HT1080 (cell line): ENCODE measurements around the gene MFAP2. TPM values are rescaled to one million over a fixed set of nuclear protein-coding genes. Genes with fewer than 3 reads are reported as not detected.

Experiments
- DNase-seq: peaks from one replicate; pipeline ENCODE4 v3.0.0-alpha.2; 2015; ENCODE audit warnings: low read depth
- polyA plus RNA-seq, 2 experiments: library from polyadenylated mRNA; depleted of rRNA; stranded (reverse); fragments of >200 nt; gene quantifications; 2 replicates each; pipeline ENCODE4 v1.2.3, GENCODE V29; 2015
- total RNA-seq: library from RNA; depleted of rRNA; stranded (reverse); fragments of >200 nt; shearing (Covaris generic); gene quantifications from 2 replicates; pipeline ENCODE4 v1.2.3, GENCODE V29; 2014; rRNA removed

Gene MFAP2, protein sequence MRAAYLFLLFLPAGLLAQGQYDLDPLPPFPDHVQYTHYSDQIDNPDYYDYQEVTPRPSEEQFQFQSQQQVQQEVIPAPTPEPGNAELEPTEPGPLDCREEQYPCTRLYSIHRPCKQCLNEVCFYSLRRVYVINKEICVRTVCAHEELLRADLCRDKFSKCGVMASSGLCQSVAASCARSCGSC
- total RNA-seq = not detected in 2 replicates
- polyA plus RNA-seq (2015; cell fraction: cytosol; rRNA removed) = 0.09 and 1.2 TPM in 2 replicates
- polyA plus RNA-seq (2015; cell fraction: nucleus; rRNA removed) = 0.66 and 1.3 TPM in 2 replicates

DNA sequence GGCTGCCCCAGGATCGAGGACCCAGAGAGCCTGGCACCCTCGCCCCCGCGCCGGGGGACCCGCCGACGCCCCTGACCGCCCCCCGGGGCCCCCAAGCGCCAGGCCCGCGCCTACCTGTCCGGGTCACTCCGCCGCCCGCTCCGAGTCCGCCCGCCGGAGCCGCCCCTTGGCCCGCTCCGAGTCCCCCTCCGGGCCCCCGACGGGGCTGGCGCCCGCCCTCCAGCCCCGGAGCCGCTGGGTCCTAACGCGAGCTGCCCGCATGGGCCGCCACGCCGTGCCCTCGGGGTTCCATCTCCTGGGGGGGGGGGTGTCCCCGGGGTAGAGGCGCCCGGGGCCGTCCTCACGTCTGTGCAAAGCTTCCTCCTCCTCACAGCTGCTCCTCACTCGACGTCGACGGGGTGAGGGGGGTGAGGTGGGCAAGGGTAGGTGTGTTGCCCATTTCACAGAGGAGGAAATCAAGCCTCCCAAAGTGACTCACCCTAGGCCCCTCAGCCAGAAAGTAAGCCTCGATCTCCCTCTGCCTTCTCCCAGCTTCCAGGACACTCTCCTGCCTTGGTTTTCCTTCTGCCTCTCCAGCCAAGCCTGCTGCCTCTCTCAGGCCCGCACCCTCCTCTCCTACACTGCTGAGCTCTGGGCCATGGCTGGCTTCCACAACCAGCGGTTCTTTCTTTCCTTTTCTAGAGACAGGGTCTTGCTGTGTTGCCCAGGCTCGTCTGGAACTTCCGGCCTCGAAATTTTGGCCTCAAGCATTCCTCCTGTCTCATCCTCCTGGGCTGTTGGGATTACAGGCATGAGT, at the start of gene MFAP2:
Gene MFAP2, minus strand, starts transcription at position 148 of the 796 bp plus-strand sequence. CDS start 2,347 bp downstream, outside the sequence.
- DNase-seq = no peak

DNA sequence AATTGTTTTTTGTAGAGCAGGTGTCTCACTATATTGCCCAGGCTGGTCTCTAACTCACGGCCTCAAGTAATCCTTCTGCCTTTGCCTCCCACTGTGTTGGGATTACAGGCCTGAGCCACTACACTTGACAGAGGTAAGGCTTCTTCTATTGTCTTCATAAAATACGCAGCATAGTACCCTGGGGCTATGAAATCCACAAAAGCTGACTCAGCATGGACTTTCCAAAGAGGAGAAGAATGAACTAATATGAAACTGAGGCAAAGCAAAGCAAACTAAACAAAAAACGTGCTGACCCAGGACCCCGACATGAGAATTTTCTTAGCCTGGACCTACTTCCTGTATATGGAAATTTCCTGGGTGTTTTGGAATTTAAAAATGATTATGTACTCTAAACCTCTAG, 49.8 kb upstream of the MFAP2 start:
- no peak for DNase-seq

DNA sequence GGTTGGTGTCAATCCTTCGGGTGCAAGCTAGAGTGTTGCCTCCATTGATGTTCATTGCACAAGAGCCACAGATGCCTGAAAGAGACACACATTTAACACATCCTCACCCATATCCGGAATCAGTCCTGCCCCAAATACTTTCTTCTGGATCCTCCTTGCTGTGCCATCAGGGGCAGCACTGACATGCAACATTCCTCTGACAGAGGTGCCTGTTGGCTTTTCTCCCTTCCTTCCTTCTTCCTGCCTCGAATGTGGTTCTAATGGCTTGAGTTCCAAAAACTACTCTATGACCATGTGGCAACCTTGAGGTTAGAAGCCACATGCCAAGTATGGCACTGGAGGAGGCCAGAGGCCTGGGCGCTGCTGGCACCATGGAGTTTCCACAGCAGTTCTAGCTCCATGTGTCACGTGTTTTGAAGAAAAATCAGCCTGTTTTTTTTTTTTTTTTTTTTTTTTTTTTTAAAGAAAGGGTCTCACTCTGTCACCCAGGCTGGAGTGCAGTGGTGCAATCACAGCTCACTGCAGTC, 48.3 kb upstream of the MFAP2 start:
- no peak for DNase-seq

DNA sequence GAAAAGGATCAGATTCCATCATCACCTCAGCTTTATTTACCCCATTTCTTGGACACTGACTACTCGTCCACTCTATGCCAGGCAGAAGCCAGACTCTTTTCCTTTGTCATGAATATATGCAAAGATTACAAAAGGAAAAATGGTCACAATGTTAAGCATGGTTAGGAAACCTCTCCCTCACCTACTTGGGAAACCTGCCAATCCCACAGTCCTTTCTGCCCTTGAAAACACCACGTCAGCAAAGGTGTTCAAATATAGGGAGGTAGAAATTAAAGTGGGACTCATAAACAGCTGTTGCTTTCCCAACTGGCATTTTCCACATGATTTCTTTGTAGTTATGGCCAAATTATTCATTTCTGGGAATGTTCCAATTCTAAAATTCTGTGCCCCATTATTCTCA, 47.5 kb upstream of the MFAP2 start:
- DNase-seq = no peak

DNA sequence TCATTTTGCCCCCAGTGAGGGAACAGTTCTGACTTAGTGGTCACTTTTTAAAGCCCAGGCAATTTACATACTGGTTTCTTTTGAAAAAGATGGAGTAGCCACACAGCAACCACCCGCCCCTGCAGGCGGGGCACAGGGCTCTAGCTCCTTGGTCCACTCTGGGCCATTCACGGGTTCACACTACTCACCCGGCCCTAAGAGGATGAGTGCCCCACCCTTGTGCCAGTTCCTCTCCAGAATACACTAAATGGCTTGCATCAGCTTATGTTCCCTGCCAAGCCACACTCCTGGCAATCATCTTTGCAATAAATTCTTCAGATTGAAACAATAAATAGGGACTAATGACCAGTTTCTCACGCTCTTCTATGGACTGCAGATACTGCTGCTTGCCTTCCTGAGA, 47.0 kb upstream of the MFAP2 start:
- no peak for DNase-seq

DNA sequence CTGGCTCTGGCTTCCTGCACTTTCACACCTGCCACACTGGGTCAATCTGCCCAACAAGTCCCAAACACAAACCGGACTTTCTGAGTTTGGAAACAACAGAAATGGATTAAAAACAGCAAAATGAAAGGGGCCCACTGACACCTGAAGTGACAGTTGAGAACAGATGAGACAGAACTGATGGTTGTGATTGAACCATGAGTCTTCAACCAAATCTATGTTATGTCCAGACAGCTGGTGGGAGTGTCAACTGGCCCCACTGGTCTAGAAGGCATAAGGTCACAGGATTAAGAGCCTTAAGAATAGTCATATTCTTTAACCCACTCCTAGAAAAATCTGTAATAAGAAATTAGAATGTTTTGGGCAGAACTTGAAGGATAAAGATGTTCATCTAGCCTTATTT, 44.3 kb upstream of the MFAP2 start:
- DNase-seq = no peak

DNA sequence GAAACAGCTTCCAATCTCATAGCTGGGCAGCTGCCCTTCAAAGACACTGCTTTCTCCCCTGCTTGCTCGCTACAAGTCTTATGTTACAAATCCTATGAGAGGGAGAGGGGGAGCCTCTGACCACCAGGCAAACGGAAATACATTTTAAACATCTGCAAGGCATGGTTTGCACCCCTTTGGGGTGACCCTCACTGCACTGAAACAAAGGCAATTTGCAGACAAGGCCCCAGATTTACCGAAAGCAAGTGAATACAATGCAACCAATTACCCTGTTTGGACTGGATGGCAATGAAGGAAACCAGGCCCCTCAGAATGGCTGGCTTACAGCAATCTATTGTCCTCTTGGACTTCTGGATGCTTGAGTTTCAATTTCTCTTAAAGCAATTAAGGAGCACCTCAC, 43.2 kb upstream of the MFAP2 start:
- DNase-seq = no peak

DNA sequence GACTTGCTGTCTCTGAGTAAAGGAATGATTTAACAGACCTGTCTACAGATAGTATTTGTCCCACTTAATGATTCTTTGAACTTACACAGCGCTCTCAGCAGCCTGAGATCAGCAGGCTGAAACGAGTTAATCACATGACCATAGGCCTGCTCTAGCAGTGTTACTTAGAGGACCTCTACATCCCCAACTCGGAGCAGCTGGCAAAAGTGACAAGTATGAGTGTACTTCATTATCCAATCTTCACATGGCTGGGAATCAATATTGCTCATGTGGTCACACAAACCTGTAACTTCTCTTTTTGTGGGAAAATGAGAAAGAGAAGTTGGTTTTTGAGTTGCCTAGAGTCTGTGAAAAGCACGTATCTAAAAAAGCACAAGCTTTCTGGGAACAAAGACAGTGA, 42.7 kb upstream of the MFAP2 start:
- no peak for DNase-seq

DNA sequence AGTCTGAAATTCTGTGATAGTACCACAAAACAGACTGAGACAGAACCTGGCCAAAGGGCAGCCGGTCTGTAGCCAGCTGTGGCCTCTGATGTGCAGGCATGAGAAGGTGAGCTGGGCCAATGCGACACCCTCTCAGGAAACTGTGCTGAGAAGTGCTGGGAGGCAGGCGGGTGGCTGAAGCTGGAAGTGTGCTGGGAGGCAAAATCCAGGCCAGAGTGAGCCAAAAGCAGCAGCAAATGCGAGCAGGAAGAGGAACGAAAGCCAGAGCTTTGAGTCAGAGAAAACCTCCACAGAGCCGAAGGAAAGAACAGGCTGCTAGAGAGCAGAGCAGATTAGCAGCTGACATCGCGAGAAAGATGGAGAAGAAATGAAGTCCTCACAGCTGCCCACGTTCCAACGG, 41.5 kb upstream of the MFAP2 start:
- DNase-seq = no peak

DNA sequence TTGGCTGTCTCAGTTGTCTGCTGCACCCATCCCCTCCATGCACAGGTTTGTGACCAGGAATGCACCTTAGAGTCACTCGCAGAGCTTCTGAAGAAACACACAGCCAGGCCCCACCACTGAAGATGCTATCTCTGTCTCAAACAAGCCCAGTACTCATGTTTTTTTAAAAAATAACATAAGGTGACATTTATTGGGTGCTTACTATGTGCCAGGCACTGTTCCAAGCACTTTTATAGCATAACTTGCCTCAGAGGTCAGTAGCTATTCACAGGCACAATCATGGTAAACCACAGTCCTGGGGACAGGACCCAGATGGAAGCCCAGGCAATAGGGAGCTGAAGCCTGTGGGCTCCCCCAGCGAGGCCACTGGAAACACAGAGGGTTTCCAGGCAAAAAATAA, 40.1 kb upstream of the MFAP2 start:
- no peak for DNase-seq

DNA sequence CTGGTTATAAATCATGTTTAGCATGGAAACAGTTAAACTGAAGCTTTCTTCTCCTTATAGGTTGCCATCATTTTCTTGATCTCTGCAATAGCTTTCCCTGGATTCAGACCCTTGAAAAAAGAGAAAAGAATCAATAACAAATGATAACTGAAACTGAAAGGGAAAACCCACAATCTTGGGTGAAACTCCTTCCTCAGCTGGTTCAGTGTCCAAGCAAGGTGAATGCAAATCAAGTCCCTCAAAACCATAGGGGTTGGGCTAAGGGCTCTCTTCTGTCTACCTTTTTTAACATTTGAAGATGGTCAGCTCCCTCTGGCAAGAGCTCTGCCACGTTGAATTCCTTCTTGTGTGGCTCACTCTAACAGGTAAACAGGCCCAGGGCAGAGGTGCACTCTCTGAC, 38.4 kb upstream of the MFAP2 start:
- no peak for DNase-seq

DNA sequence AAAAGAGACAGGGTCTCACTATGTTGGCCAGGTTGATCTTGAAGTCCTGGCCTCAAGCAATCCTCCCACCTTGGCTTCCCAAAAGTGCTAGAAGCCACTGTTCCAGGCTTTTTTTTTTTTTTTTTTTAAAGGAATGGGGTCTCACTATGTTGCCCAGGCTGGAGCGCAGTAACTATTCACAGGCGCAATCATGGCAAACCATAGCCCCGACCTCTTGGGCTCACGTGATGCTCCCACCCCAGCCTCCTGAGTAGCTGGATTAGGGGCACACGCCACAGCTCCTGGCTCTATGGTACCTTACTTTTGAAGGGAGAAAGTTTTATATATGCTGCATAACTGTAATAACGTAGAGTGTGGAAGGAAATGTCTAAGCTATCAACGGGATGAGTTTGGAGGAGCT, 37.0 kb upstream of the MFAP2 start:
- no peak for DNase-seq

DNA sequence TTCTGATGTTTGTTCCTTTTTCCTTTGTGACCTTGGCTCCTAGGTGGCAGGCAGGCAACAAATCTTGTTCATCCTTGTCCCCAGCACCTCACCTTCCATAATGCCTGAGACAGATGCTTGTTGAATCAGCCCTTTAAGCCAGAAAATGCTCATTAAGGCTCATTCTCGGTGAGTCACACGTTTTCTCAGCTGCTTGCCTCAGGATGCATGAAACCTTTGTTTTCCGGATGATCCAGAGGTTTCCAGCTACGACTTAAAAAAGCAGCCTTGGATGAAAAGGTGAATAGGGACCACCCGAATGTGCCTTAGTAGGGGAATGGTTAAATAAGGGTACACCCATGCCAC, 35.9 kb upstream of the MFAP2 start:
- DNase-seq = peak; percentile 74

DNA sequence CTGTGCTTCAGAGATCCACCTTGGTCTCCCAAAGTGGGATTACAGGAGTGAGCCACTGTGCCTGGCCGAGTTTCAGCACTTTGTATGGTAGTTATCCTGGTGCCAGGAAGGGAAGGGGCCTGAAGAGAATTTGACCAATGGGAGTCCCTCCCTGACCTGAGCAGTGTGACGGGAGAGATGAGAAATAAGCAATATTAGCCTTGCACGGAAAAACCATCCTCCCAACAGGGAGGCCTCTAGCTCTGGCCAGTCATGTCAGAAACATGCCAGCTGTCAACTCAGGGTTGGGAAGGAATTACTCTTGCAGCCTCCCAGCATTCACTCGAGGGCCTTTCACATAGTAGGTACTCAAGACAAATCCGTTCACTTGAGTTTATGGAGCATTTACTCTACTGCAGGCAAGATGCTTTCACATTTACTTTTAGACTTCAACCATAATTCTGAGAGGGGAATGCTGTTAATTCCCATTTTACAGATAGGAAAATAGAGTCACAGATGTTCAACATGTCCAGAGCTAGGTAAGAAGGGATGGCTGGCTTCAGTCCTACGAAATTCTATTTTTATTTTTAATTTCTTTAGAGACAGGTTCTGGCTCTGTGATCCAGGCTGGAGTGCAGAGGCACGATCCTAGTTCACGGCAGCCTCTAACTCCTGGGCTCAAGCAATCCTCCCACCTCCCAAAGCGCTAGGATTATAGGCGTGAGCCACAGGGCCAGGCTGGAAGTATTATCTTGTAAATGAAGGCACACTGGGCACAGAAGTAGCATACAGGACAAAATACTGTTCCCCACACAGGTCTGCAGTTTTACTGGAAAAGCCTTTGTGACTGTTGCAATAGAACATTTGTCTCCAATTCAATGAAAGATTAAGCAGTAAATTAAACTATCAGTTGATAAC, 34.5 kb upstream of the MFAP2 start:
- no peak for DNase-seq

DNA sequence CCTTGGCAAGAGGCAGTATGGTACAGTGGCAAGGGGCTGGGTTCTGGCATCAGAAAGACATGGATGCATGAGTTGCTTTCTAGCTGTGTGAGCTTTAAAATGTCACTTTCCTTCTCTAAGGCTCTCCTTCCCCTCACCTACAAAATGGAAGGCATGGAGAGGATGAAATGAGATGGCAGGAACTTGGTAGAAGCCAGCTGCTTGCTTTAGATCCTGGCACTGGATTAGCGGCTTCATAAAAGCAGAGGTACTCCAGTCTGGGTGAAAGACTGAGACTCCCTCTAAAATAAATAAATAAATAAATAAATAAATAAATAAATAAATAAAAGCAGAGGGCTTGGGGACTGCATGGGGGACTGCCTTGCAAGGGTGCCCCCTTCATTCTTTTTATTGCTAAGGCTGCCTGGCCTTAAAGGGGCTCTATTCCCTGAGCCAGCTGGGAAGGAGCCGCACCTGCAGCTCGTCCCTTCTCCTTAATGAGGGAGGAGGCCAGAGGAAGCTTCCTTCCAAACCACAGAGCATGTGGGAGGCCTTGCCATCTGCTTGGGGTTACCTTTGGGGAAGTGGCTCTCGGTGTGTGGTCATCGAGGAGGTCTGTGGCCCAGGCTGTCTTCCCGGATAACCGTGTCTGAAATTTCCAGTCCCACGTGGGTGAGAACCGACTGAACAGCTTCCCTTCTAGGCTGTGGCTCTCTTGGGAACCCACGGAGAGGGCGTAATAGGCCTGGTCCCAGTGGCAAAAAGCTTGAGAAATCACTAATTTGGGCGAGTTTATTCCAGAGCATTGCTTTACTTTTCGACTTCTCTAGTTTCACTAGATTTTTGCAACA, 33.3 kb upstream of the MFAP2 start:
- no peak for DNase-seq

DNA sequence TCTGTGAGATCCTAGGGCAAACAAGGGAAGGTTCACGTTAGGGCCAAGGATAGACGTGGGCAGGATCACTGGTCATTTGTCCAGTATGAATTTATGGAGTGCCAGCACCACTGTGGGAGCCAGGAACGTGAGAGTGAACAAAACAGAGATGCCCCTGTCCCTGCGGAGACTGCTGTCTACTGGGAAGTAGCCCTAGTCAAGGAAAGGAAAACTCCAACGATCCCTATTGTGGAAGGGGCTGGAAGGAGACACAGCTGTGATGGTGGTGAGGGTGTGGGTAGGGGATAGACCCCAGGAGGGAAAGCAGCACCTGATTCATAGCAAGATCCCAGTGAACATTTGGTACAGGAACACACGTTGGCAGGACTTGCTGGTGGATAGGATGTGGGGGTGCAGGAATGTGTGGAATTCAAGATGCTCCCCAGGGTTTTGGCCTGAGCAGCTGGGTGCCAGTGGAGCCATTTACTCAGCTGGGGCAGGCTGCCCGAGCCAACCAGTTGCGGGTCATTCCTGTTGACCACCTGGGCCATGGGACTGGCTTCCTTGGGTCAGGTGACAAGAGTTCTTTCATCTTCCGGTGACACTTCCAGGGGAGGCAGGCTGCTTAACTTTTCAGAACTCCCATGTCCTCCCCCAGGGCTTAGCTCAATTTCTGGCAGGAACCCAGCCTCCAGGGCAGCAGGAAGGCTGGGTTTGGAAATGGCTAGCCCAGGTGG, 32.5 kb upstream of the MFAP2 start:
- peak; percentile 48 for DNase-seq

DNA sequence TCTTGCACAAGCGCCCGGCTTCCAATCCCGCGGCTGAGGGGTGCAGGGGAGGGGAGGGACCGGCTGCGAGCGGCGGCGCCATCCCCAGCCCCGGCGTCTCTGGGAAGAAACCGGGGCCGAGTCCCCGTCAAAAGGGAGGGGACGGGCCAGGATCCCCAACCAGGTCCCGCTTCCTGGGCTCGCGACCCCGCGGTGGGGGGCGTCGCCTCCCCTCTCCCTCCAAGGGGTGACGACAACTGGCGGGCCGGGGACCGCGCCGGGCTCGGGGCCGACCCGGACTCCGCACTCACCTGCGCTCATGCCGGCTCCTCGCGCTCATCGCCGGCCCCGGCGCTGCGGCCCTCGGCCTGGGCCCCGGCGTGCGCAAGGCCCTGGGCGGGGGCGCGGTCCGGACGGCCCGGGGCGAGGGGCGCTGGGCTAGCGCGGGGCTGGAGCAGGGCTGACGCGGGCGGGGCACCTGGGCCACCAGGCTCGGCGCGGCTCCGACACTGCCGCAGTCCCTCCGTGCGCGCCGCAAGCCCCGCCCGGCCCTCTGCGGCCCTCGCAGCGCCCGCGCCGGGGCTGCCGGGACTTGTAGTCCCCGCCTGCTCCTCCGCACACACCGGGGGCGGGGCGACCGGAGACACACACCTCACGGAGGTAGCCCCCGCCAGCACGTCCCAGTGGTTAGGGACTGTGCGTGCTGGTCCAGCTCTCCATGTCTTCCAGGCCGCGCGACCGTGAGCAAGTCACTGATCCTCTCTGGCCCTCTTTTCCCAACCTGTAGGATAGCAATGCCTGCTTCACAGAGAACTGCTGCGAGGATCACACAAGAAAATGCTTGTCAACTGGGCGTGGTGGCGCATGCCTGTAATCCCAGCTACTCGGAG, 31.3 kb upstream of the MFAP2 start, which contains the start of gene ATP13A2:
Gene ATP13A2, minus strand, starts transcription at position 490 of the 869 bp plus-strand sequence. Its CDS starts 190 bp downstream, at position 300.
- peak; percentile 75 for DNase-seq

DNA sequence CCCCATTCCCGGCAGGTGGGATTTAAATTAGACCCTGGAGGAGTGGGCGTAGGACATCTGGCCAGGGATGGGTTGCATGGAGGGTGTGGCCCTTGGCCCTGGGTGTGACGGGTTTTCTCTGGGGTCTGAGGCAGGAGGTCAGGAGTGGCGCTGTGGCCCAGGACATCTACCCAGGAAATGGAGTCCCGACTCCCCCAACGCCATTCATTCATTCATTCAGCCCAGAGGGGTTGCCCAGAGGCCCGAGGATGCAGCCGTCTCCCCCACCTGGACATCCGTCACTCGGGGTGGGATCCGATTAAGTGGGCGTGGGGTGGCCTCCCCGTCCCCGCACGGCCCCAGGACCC, 30.6 kb upstream of the MFAP2 start:
- no peak for DNase-seq

DNA sequence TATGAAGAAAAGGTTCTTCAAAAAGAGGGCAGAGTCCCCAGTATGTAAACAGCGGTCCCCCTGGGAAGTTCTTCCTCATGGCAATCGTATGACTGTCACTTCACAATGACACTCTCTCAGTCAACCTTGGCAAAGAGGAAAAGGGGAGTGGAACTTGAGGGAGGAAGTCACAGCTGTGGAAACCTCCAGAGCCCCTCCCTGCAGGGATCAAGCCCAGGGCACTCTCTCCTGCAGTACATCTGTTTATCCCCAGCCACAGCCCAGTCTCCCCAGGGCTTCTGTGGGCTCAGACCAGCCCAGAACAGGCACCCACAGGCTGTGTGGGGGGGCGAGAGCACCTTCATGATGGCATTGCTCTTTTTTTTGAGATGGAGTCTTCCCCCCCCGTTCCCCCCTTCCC, 29.3 kb upstream of the MFAP2 start:
- DNase-seq = no peak
